GM12875 (cell line): ENCODE data around the gene CPNE6.
"Not testable (repeated sequence)": the region's sequence is repeated elsewhere in the genome, so short reads cannot be mapped to it uniquely, and the experiment has no call there.

Source experiments
- H3K4me3 ChIP-seq: one replicate; pipeline ENCODE4 v1.5.1; 2011; ENCODE audit warnings: low read depth, low read length, control low read depth
- TF ChIP-seq, protein P1 (sequence below): IDR thresholded peaks from 2 replicates; pipeline ENCODE4 v1.5.1; 2011; ENCODE audit warnings: low read depth, mild to moderate bottlenecking, control low read depth, inconsistent platforms, low read length, moderate library complexity, borderline replicate concordance; ENCODE audit not compliant: insufficient read depth

CPNE6 gene

GRCh38 chr14:24038686-24039085 is 32.7 kb upstream of the CPNE6 start:
- TF ChIP-seq, protein P1, sequence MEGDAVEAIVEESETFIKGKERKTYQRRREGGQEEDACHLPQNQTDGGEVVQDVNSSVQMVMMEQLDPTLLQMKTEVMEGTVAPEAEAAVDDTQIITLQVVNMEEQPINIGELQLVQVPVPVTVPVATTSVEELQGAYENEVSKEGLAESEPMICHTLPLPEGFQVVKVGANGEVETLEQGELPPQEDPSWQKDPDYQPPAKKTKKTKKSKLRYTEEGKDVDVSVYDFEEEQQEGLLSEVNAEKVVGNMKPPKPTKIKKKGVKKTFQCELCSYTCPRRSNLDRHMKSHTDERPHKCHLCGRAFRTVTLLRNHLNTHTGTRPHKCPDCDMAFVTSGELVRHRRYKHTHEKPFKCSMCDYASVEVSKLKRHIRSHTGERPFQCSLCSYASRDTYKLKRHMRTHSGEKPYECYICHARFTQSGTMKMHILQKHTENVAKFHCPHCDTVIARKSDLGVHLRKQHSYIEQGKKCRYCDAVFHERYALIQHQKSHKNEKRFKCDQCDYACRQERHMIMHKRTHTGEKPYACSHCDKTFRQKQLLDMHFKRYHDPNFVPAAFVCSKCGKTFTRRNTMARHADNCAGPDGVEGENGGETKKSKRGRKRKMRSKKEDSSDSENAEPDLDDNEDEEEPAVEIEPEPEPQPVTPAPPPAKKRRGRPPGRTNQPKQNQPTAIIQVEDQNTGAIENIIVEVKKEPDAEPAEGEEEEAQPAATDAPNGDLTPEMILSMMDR: no peak
- no peak overlapping the region for H3K4me3 ChIP-seq

GRCh38 chr14:24040692-24041091 is 30.7 kb upstream of the CPNE6 start:
- H3K4me3 ChIP-seq: no peak overlapping the region
- TF ChIP-seq, protein P1: no peak

- no peak overlapping the region for H3K4me3 ChIP-seq
- TF ChIP-seq, protein P1: no peak
Measured at GRCh38 chr14:24042746-24043145, 28.6 kb upstream of the CPNE6 start.

GRCh38 chr14:24049002-24049401 is 22.4 kb upstream of the CPNE6 start:
- not testable (repeated sequence) for H3K4me3 ChIP-seq

- not testable (repeated sequence) for H3K4me3 ChIP-seq
Measured at GRCh38 chr14:24050753-24051152, 20.6 kb upstream of the CPNE6 start.

- H3K4me3 ChIP-seq: peak overlapping the region; percentile 60
- TF ChIP-seq, protein P1: no peak
Measured at GRCh38 chr14:24051176-24051788, 20.1 kb upstream of the CPNE6 start.

DNA sequence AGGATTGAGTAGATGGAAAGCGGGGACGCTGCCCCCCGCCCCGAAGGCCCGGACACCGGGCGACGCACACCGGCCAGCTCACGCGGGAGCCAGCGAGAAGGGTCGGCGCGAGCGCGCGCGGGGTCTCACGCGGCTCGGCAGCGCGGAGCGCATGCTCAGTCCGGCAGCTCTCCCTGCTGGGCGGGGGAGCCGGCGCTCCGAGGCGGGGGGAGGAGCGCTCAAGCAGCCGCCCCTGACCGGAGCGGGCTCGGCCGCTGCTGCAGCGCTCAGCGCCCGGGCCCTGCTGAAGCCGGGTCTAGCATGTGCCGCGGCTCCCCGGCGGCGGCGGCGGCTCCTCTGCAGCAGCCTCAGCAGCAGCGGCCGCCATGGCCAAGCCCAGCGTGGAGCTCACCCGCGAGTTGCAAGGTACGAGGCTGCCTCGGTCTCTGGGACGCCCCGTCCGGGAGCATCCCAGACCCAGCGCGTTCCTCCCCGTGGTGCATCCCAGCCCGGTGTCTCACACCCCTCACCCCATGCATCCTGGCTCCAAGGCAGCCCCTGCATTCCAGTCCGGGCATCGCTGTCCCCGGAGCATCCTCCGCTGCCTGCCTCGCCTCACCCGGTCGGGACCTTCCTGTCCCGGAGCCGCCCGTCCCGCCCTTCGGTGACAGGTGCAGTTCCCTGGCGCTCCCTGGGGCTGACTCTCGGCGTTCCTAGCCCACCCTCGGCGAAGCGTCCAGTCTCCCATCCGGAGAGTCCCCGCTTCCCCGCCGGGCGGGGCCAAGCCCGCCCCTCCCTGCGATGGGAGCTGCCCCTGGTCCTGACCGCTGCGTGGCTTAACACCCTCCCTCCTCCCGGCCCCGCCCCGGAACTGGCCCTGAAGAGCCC is 19.3 kb upstream of the CPNE6 start, which contains the start of gene CARMIL3:
Gene CARMIL3 (plus strand): TSS at position 221 of the 867 bp plus-strand sequence. CDS start 145 bp downstream, at position 366.
- TF ChIP-seq, protein P1: no peak
- peak within 1 kb of the TSS; percentile 60 for H3K4me3 ChIP-seq
